Type B pancreatic cell (in vitro differentiated cells): ENCODE measurements around the gene EVC. TPM values are rescaled to one million over a fixed set of nuclear protein-coding genes. Genes with fewer than 3 reads are reported as not detected.

Source experiments
- DNase-seq: peaks from one replicate; pipeline ENCODE4 v3.0.0; 2021; ENCODE audit warnings: mixed read lengths; ENCODE audit not compliant: unreplicated experiment; ENCODE audit errors: extremely low spot score
- H3K27ac Mint-ChIP-seq: 2 replicates; pipeline ENCODE4 v1.8.0; 2021; ENCODE audit warnings: mild to moderate bottlenecking, mixed read lengths
- H3K27me3 Mint-ChIP-seq: 2 replicates; pipeline ENCODE4 v1.8.0; 2021; ENCODE audit warnings: mixed read lengths
- H3K36me3 Mint-ChIP-seq: 2 replicates; pipeline ENCODE4 v1.8.0; 2021; ENCODE audit warnings: mixed read lengths
- H3K4me1 Mint-ChIP-seq: one replicate; pipeline ENCODE4 v1.8.0; 2021; ENCODE audit warnings: mixed read lengths; ENCODE audit not compliant: unreplicated experiment
- H3K4me3 Mint-ChIP-seq: 2 replicates; pipeline ENCODE4 v1.8.0; 2021; ENCODE audit warnings: mild to moderate bottlenecking, mixed read lengths
- H3K9me3 Mint-ChIP-seq: 2 replicates; pipeline ENCODE4 v1.8.0; 2021; ENCODE audit warnings: mixed read lengths
- CTCF ChIP-seq: fragments of 200-600 bp; sonication (generic); conservative IDR thresholded peaks from 2 replicates; pipeline ENCODE4 v1.5.0; 2021; ENCODE audit warnings: antibody characterized with exemption, mild to moderate bottlenecking
- total RNA-seq: library from RNA; stranded (reverse); gene quantifications from 2 replicates; pipeline ENCODE4 v1.2.1, GENCODE V29; 2021; ENCODE audit warnings: low replicate concordance

Gene EVC
- total RNA-seq, 1 donor from 2014 or later: 29.2 TPM

GRCh38 chr4:5857199-5857598, 146.2 kb downstream of the EVC start:
- peaks cover 2% of the 10 kb centered on the region for H3K27me3 Mint-ChIP-seq
- no peaks in the 10 kb centered on the region for H3K36me3 Mint-ChIP-seq
- DNase-seq: no peak
- no peaks in the 10 kb centered on the region for H3K9me3 Mint-ChIP-seq
- no peak overlapping the region for H3K4me3 Mint-ChIP-seq
- H3K4me1 Mint-ChIP-seq: no peaks in the 10 kb centered on the region
- H3K27ac Mint-ChIP-seq: no peak overlapping the region
- no peak for TF ChIP-seq CTCF

- no peaks in the 10 kb centered on the region for H3K9me3 Mint-ChIP-seq
- H3K27me3 Mint-ChIP-seq: peaks cover 4% of the 10 kb centered on the region
- H3K4me3 Mint-ChIP-seq: no peak overlapping the region
- H3K4me1 Mint-ChIP-seq: no peaks in the 10 kb centered on the region
- H3K36me3 Mint-ChIP-seq: no peaks in the 10 kb centered on the region
- no peak overlapping the region for H3K27ac Mint-ChIP-seq
- DNase-seq: no peak
- TF ChIP-seq CTCF: no peak
Observed at GRCh38 chr4:5858020-5858769, 147.2 kb downstream of the EVC start.

GRCh38 chr4:5863461-5864113, 152.6 kb downstream of the EVC start:
- H3K9me3 Mint-ChIP-seq: no peaks in the 10 kb centered on the region
- no peak overlapping the region for H3K27ac Mint-ChIP-seq
- peaks cover 11% of the 10 kb centered on the region for H3K27me3 Mint-ChIP-seq
- H3K4me3 Mint-ChIP-seq: no peak overlapping the region
- H3K4me1 Mint-ChIP-seq: no peaks in the 10 kb centered on the region
- no peak for TF ChIP-seq CTCF
- no peaks in the 10 kb centered on the region for H3K36me3 Mint-ChIP-seq
- DNase-seq: no peak

Other genes with a start within 250 kb of the EVC start
- 3.5 and 4.5 TPM in 2 replicates for gene EVC2, start 2.6 kb upstream of the EVC start, total RNA-seq
- 13.2 and 40.4 TPM in 2 replicates for gene CRMP1, start 181.9 kb downstream of the EVC start, total RNA-seq